HG02885 (cell line): ENCODE data around the gene CR1.
A peak's percentile ranks its signal among the peaks of the same experiment; 100 is the strongest.
"Not testable (repeated sequence)": the region's sequence is repeated elsewhere in the genome, so short reads cannot be mapped to it uniquely, and the experiment has no call there.

Experiments used
- ATAC-seq: cut with Tn5 transposase; IDR thresholded peaks from one replicate; pipeline ENCODE4 v1.9.1; 2021; ENCODE audit warnings: mild to moderate bottlenecking; ENCODE audit not compliant: unreplicated experiment, poor library complexity

CR1 gene

DNA sequence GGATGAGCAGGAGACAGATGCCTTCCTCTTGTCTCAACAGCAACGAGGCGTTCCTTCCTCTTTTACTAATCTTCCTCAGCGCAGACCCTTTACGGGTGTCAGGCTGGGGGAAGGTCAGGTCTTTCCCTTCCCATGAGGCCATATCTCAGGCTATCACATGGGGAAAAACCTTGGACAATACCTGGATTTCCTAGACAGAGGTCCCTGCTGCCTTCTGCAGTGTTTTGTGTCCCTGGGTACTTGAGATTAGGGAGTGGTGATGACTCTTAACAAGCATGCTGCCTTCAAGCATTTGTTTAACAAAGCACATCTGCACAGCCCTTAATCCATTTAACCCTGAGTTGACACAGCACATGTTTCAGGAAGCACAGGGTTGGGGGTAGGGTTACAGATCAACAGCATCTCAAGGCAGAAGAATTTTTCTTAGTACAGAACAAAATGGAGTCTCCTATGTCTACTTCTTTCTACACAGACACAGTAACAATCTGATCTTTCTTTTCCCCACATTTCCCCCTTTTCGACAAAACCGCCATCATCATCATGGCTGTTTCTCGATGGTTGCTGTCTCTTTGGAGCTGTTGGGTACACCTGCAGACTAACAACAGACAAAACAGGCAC is 139.7 kb downstream of the CR1 start:
- not testable (repeated sequence) for ATAC-seq

DNA sequence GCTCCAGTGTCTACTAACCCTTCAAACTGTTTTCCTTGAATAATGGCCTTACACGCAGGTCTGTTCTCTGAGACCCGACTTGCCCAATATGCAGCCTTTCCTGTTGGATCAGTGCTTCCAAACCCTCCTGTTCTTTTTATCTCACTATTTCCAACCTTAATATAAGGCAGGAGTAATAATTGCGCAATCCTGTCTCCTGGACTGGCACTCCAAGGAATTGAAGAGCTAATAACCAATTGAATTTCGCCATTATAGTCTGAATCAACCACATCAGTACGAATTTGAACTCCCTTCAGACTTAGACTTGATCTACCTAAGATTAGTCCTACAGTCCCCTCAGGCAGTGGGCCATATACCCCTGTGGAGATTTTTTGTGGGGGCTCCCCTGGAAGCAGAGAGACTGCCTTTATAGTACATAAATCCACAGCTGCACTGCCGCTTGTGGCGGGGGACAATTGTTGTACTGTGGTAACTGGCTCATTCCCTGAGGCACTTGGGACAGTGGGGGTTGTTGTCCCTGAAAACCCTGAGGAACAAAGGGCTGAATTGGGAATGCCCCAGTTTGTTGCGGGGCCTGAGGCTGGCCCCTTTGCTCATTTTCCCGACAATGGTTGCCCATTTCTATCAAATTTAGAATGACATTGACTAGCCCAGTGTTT is 142.7 kb downstream of the CR1 start:
- not testable (repeated sequence) for ATAC-seq

DNA sequence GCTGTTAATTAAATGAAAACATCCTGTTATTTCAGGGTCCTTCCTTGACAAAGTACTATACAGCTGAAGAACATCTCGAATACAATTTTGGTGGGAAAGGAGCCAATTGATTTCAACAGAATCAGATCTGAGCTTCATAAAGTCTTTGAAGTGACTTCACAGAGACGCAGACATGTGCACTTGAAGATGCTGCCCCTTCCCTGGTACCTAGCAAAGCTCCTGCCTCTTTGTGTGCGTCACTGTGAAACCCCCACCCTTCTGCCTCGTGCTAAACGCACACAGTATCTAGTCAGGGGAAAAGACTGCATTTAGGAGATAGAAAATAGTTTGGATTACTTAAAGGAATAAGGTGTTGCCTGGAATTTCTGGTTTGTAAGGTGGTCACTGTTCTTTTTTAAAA is 143.4 kb downstream of the CR1 start:
- not testable (repeated sequence) for ATAC-seq

GRCh38 chr1:207644166-207644851 is 148.4 kb downstream of the CR1 start:
- peak; percentile 22 for ATAC-seq

DNA sequence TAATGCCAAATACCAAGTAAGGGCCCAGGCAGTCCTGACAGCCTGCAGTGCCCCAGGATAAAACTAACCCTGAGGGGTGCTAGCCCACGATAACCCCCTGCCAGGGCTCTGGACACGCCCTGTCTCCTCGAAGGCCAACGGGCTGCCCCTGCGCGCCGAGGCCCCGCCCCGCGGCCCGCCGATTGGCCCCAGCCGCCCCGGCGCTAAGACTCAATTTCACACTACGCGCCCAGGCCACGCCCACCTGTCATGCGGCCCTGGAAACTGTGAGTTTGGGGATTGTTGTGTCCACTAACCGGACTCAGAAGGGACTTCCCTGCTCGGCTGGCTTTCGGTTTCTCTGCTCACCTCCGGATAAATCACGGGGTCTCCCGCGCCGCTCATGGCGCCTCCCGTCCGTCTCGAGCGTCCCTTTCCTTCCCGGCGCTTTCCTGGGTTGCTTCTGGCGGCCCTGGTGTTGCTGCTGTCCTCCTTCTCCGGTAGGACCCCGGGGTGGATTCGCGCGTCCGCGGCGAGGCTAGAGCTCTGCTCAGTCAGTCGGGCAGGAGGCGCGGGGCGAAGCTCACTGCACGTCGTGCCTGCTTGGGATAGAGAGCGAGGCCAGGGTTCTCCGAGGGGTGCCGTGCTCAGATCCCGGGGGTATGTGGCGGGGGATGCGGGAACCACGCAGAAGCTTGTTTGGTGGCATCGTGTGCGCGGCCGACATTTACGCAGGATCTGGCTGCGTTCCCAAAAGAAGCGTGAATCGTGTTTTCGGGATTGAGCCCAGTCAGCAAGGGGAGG is 149.1 kb downstream of the CR1 start, which contains the start of gene CR1L:
CR1L (plus strand) TSS at position 282 of the 783 bp plus-strand sequence; CDS start at position 383, 101 bp downstream.
- peak; percentile 98 for ATAC-seq

DNA sequence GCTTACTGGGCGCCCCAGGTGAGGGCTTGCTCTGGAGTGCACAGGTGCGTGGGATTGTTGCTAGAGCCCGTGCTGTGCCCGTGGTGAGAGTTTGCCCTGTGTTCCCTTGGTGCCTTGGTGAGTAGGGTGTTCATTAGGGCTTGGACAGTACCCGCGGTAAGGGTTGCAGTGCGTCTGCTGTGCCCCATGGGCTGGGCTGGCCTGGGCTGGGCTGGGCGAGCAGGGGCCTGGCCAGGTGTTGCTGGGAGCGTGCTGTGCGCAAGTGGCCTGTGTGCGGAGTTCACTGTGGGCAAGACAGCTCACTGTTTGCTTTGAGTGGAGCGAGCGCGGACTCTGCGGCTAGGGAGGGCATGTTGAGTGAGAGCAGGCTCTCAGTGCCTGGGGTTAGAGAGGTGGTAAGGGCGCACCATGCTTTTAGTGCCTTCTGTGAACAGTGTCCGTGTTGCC is 149.7 kb downstream of the CR1 start:
- no peak for ATAC-seq

DNA sequence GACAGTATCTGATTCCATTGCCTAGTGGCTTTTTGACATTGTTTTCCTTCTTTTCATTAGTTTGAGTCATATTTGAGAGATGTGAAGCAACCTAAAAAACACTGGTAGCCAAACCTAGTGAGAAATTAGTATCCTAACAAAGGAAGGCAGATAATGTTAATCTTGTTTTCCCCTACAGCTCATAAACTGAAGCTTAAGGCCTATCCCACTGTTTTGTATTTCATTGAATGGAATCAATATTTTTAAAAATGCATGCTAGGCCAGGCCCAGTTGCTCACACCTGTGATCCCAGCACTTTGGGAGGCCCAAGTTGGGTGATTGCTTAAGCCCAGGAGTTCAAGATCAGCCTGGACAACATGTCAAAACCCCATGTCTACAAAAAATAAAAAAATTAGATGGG is 150.2 kb downstream of the CR1 start:
- ATAC-seq: no peak

- ATAC-seq: no peak
Measured at GRCh38 chr1:207646944-207647579, 151.1 kb downstream of the CR1 start.

GRCh38 chr1:207647671-207648333 is 151.8 kb downstream of the CR1 start:
- ATAC-seq: no peak

DNA sequence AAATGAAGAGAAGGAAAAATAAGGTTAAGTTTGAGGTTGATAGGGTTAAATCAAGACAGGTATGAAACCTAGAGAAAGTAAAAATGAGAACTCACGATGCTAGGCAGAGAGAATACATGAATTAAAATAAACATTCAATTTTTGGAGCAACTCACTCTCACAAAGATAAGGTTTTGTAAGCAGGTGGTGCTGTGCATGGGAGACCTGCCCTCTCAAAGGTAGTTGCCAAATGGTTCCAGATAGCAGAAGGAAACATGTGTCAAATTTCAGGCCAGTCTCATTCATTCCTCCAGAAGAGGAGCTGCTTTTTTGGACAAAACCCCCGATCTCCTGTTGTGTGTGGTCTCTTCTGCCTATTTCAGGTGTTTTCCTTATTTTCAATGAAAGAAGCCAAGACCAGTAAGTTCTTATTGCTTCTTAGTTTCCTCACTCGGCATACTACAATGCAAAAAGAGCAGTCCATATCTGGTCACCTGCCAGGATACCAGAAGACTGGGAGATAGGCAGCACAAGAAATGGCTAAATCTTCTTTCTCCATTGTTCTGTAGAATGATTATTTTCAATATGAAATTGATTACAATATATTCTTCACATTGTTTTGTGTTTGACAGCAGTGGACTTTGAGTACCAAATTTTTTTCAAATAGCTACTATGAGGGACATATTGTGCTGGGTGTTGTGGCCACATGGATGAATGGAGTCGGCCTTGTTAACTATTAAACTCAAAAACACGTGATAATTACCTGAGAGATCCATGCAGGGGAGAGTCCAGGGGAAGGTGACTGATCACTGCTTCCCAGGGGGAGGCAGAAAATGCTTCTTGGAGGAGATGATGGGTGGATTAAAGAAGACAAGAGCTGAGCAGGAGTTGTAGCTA is 152.6 kb downstream of the CR1 start:
- no peak for ATAC-seq

DNA sequence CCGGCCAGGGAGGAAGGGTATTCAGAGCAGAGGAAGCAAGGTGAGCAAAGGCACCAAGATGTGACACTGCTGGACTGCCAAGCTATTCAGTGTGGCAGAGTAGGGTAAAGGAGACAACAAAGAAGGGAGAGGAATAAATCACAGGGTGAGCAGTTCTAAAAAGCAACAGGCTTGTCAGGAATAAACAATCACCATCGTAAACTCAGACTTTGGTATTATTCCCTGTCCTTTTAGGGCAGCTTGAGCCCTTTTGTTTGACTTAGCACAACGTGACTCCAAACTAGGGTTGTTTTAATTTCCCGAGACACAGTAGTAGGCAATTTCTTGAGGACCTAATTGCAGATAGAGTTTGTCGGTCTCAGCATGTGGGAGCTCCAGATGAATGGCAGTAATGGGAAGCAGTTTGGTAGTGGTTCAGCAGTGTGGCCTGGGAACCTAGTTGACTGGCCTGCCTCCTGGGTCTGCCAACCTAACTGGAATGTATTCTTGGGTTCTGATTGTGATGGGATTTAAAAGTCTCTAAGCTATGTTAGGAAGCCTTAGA is 153.3 kb downstream of the CR1 start:
- no peak for ATAC-seq

DNA sequence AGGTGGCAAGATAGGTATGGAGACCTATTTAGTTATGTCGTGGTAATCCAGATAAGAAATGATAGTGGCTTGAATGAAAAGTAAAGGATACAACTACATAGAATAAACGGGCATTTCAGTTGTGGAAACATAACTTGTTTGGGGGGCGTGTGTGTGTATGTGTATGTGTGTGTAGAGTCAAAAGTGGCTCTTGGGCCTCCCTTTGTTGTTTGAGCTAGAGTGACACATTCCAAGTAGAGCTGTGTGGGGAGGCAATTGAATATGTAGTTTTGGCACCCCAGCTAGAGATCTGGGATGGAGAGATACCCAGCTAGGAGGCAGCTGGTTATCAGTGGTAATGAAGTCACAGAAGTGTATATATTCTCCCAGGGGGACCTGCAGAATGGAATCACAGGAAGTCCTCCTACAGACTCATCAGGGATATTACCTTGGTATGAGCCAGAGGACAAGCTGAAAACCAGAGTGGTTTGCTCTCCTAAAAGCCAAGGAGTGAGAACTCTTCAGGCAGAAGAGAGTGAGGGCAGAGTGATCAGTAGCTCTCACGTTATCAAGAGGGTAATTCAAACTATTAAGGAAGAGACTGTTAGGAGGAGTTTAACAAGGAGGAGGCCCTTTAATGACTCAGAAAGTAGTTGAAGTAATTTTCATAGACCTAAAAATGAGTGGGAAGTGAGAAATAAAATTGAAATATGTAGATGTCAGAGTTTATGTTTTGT is 154.1 kb downstream of the CR1 start:
- ATAC-seq: no peak

- ATAC-seq: no peak
Measured at GRCh38 chr1:207651583-207651982, 155.6 kb downstream of the CR1 start.

DNA sequence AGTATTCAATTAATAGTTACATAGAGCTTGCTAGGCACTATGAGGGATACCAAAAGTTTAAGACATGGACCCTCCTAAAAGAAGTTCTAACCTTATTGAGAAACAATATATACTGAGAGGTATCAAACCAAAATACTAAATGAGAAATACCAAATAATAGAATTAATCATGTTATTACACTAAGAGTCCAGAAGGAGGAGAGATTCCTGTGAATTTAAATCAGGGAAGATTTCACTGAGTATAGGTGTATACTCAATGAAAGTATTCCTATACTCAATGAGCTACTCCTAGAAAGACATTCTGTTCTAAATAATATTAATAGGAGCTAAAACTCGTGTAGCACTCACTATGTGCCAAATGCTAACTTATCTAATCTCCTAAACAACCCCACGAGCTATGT is 158.4 kb downstream of the CR1 start:
- no peak for ATAC-seq

GRCh38 chr1:207658408-207658807 is 162.5 kb downstream of the CR1 start:
- no peak for ATAC-seq

GRCh38 chr1:207658904-207659485 is 163.0 kb downstream of the CR1 start:
- no peak for ATAC-seq

DNA sequence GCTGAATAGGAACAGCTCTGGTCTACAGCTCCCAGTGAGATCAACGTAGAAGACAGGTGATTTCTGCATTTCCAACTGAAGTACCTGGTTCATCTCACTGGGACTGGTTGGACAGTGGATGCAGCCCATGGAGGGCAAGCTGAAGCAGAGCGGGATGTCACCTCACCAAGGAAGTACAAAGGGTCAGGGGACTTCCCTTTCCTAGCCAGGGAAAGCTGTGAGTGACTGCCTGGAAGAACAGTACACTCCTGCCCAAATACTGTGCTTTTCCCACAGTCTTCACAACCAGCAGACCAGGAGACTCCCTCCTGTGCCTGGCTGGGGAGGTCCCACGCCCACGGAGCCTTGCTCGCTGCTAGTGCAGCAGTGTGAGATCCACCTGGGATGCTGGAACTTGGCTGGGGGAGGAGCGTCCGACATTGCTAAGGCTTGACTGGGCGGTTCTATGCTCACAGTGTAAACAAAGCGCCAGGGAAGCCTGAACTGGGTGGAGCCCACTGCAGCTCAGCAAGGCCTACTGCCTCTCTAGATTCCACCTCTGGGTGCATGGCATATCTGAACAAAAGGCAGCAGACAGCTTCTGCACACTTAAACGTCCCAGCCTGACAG is 163.7 kb downstream of the CR1 start:
- ATAC-seq: no peak
